AG04450 (cell line): ENCODE measurements around the gene ZBTB7C. TPM values are rescaled to one million over a fixed set of nuclear protein-coding genes. Genes with fewer than 3 reads are reported as not detected.

Source experiments
- CTCF ChIA-PET: fragments of 300-600, 350-600 bp; formaldehyde crosslinking; extraction: SDS; loops from one replicate; lab custom pipeline; 2022; ENCODE audit warnings: antibody characterized with exemption, inconsistent platforms; lab: Charles Lee
- POLR2A ChIA-PET: fragments of 350-600 bp; formaldehyde crosslinking; extraction: SDS; loops from one replicate; lab custom pipeline; 2021; ENCODE audit warnings: antibody characterized with exemption, inconsistent platforms; lab: Yijun Ruan, JAX
- DNase-seq: peaks from one replicate; pipeline ENCODE4 v3.0.0-alpha.2; 2011; ENCODE audit warnings: low read depth, low spot score
- H3K27ac ChIP-seq: one replicate; pipeline ENCODE4 v1.5.1; 2012; ENCODE audit warnings: low read depth, low read length, control low read depth
- H3K27me3 ChIP-seq: one replicate; pipeline ENCODE4 v1.6.0; 2012; ENCODE audit warnings: low read length; ENCODE audit not compliant: control insufficient read depth, insufficient read depth
- H3K4me3 ChIP-seq: 2 replicates; pipeline ENCODE4 v1.5.1; 2011; ENCODE audit warnings: mild to moderate bottlenecking, low read depth, low read length, control low read depth
- H3K9me3 ChIP-seq: 2 replicates; pipeline ENCODE4 v1.5.1; 2012; ENCODE audit warnings: low read length; ENCODE audit not compliant: control insufficient read depth, insufficient read depth
- CTCF ChIP-seq: IDR thresholded peaks from 2 replicates; pipeline ENCODE4 v1.5.1; 2011; ENCODE audit warnings: low read depth, low read length, control low read depth, inconsistent platforms
- polyA plus RNA-seq: library from polyadenylated mRNA; depleted of rRNA; stranded (reverse); fragments of >200 nt; gene quantifications from 2 replicates; pipeline ENCODE4 v1.2.3, GENCODE V29; 2011

The ZBTB7C gene
- polyA plus RNA-seq, 1 experiment, result not detected

- POLR2A ChIA-PET, result no interaction called here
- CTCF ChIA-PET, result no interaction called here
- peaks cover 36% of the 10 kb centered on the region for H3K27me3 ChIP-seq
- TF ChIP-seq CTCF, result no peak
- no peak overlapping the region for H3K4me3 ChIP-seq
- DNase-seq, result no peak
- no peaks in the 10 kb centered on the region; the same call in 1 of the 2 replicates for H3K9me3 ChIP-seq
- H3K27ac ChIP-seq, result no peak overlapping the region
Observed at GRCh38 chr18:48407358-48407757, 1.8 kb downstream of the ZBTB7C start.

- H3K27ac ChIP-seq, result no peak overlapping the region
- H3K27me3 ChIP-seq, result peaks cover 31% of the 10 kb centered on the region
- no peak for DNase-seq
- POLR2A ChIA-PET, result no interaction called here
- TF ChIP-seq CTCF, result no peak
- H3K9me3 ChIP-seq, result no peaks in the 10 kb centered on the region; the same call in 1 of the 2 replicates
- CTCF ChIA-PET, result no interaction called here
- H3K4me3 ChIP-seq, result no peak overlapping the region
Observed at GRCh38 chr18:48405978-48406377, 3.2 kb downstream of the ZBTB7C start.

- H3K27me3 ChIP-seq, result peaks cover 26% of the 10 kb centered on the region
- no peak overlapping the region for H3K27ac ChIP-seq
- POLR2A ChIA-PET, result no interaction called here
Observed at GRCh38 chr18:48404716-48405507, 4.3 kb downstream of the ZBTB7C start.

GRCh38 chr18:48402953-48403352 is 6.2 kb downstream of the ZBTB7C start:
- no peak overlapping the region for H3K27ac ChIP-seq
- DNase-seq, result no peak
- peaks cover 33% of the 10 kb centered on the region for H3K27me3 ChIP-seq
- CTCF ChIA-PET, result interaction anchor here (1.0 kb wide), 1 partner anchor 41 kb away, joined by 3 read pairs; no protein-coding TSS in a partner anchor
- H3K4me3 ChIP-seq, result no peak overlapping the region
- POLR2A ChIA-PET, result interaction anchor here (0.6 kb wide), 1 partner anchor 1013 kb away, joined by 4 read pairs; no protein-coding TSS in a partner anchor
- no peak for TF ChIP-seq CTCF
- H3K9me3 ChIP-seq, result no peaks in the 10 kb centered on the region

More at GRCh38 chr18:48404716-48405507, 4.3 kb downstream of the ZBTB7C start:
- CTCF ChIA-PET, result interaction anchor here (0.5 to 0.9 kb wide), 2 partner anchors 9 to 695 kb away, joined by 3 read pairs; no protein-coding TSS in a partner anchor
- Histone ChIP-seq H3K9me3 (no peaks in the 10 kb centered on the region; the same call in 1 of the 2 replicates), H3K4me3 (no peak overlapping the region)
- no peak for DNase-seq
- no peak for TF ChIP-seq CTCF
